ENCODE measurements around the gene SUPV3L1.

- TF ChIP-seq MAX (IDR thresholded peaks at IDR 0.05) = no peak
- TF ChIP-seq CTCF (IDR thresholded peaks at IDR 0.05; ENCODE audit: control extremely low read depth in 1 of 3, insufficient read depth in 1 of 3, low read depth in 1 of 3, low read length in 3 of 3) = no peak
- TF ChIP-seq EGR1 (IDR thresholded peaks at IDR 0.05; ENCODE audit: borderline replicate concordance, low read depth, low read length) = no peak
- no peak for TF ChIP-seq SP1 (IDR thresholded peaks at IDR 0.05; ENCODE audit: low read depth, low read length)
Observed at GRCh38 chr10:69215405-69216171, 35.6 kb downstream of the SUPV3L1 start.

Data from H1 (cell line).